Measurements from ENCODE around the gene FBXW7.

DNA sequence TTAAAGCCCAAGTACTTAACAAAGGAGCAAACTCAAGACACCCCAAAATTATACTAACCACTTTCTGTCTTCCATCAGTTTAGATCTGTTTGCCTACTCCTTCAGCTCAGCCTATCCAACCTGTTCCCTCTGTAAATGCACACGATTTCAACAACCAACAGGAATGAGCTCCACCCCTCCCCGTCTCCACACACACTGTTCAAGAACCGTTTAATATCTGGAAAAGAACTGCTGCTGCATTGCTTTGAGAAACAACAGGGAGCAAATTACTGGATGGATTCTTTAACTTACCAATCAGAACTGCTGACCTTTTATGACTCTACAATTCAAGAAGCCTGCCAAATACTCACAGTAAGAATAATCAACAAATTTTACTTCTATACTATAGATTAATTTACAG is 87.0 kb downstream of the FBXW7 start:
- TF ChIP-seq, protein P1, sequence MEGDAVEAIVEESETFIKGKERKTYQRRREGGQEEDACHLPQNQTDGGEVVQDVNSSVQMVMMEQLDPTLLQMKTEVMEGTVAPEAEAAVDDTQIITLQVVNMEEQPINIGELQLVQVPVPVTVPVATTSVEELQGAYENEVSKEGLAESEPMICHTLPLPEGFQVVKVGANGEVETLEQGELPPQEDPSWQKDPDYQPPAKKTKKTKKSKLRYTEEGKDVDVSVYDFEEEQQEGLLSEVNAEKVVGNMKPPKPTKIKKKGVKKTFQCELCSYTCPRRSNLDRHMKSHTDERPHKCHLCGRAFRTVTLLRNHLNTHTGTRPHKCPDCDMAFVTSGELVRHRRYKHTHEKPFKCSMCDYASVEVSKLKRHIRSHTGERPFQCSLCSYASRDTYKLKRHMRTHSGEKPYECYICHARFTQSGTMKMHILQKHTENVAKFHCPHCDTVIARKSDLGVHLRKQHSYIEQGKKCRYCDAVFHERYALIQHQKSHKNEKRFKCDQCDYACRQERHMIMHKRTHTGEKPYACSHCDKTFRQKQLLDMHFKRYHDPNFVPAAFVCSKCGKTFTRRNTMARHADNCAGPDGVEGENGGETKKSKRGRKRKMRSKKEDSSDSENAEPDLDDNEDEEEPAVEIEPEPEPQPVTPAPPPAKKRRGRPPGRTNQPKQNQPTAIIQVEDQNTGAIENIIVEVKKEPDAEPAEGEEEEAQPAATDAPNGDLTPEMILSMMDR (conservative IDR thresholded peaks at IDR 0.05), result no peak
- TF ChIP-seq ZFX (IDR thresholded peaks at IDR 0.05), result no peak

Measured in C4-2B (cell line).